Raji (cell line): ENCODE measurements around the gene RIPOR2.
A peak's percentile ranks its signal among the peaks of the same experiment; 100 is the strongest.

ENCODE experiments used
- POLR2A ChIP-seq: IDR thresholded peaks from 2 replicates; pipeline ENCODE4 v1.6.1; 2011; ENCODE audit warnings: low read depth, low read length, control low read depth; ENCODE audit not compliant: insufficient read depth

The RIPOR2 gene

DNA sequence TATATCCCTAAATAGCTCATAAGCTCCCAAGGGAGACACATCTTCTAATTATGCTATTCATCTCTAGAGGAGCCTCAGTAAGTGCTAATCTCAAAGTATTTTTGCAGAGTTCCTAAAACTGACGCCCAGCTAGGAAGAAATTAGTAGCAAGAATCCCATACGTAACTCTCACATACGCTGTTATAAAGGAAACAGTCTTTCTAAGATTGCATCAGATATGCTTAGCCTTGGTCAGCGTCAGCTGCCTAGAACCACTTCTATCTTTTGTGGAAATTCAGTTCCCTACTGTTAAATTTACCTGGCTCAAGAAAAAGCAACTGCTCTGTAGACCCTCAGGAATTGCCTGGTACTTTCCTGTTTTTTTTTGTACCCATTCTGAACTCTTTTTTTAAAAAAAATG, 13.6 kb downstream of the RIPOR2 start:
- TF ChIP-seq POLR2A, result no peak

DNA sequence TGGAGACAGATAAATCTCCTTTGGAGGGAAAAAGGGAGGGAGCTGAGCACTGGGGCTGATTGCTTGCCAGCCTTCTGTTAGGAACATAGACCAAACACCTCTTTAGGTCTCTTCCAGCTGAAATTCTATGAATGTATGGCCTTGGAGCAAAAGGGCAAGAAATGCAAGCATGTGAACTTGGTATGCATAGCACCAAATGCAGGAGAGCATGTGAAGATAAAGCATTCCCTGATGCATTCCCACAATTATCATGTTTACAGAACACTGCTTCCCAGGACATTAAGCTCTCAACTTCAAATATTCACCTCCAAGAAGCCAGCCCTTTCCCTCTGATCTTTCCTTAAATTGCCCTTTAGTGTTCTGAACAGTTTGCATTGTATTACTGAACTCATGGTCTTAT, 15.6 kb downstream of the RIPOR2 start:
- no peak for TF ChIP-seq POLR2A

DNA sequence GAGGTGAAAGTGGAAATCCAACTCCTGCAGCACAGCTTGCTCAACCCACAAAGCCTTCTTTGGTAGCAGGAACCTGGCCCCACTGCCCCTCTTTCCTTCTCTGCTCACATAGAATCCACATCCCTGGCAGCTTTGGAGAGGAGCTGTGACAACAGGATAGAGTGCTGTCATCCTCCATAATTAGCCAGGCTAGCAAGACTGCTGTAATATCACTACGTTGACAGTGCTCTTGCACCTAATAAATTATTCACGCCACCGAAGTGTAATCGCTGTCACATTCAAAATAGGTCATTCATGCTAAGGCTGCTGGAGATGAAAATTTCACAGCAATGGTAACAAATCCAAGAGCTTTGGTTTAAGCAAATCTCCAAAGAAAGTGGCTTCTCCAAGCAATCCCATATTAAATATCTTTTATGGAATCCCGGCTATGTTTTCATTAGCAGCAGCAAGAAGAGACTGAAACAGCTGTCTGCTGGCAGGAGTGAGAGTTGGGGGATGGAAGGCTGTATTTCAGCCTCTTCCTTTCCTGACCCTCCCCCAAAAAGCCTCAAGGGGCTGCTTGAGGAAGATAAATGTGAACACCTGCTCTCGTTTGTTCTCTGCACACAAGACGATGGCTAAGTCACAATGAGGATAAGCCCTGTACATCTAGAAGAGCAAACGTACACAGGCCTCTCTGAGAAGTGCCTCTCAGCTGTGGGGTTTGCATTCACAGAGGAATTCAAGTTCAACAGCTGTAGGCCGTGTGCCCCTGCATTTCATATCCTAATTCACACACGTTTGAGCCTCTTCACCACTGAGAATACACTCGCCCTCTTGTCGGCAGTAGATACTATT, 16.5 kb downstream of the RIPOR2 start:
- peak; percentile 14; the same call in 1 of the 2 replicates for TF ChIP-seq POLR2A

DNA sequence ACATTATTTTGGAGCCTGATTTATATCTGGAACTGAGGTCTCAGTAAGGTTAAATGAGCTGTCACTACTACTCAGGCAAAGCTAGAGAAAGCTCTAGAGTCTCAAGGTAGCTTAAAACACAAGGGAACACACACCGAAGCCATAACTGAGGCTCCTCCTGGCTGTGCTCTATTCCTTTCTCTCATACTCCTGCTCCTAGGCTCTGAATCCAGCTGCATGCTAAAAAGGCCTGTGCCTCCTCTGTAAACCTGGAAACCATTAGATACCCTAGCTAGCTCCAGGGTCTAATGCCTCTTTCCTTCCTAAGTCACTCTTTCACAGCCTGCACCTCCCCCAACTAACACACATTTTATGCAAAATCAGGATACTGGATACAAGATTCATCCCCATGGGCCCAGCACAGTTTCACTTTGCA, 17.1 kb downstream of the RIPOR2 start:
- TF ChIP-seq POLR2A, result no peak

- no peak for TF ChIP-seq POLR2A
Measured at GRCh38 chr6:24916496-24916895, 19.3 kb downstream of the RIPOR2 start.

- no peak for TF ChIP-seq POLR2A
Measured at GRCh38 chr6:24915641-24916040, 20.1 kb downstream of the RIPOR2 start.

DNA sequence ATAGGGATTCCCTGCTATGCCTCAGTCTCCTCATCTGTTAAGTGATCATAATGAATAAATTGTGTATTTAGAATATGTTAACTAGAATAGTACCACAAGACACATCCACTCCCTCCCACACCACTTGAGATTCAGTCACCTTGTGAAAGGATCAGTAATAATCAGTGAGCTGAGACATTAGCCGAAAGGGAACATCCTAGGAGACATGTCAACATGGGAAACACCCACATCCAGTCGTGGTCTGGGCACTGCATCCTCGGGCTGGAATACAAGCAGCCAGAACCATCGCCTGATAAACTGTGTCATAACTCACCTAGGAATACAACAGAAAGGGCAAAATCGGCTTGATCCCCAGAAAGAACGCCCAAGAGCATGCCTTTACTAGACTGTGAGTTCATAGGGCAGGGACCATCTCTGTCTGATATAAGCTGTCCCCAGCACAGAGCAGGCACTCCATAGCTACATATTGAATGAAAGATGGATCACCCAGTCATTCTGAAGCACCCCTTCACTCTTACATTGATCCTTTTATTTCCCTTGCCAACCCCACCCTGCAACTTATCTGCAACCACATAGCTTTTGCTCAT, 23.9 kb downstream of the RIPOR2 start:
- TF ChIP-seq POLR2A, result no peak

- TF ChIP-seq POLR2A, result no peak
Measured at GRCh38 chr6:24910961-24911725, 24.6 kb downstream of the RIPOR2 start.

DNA sequence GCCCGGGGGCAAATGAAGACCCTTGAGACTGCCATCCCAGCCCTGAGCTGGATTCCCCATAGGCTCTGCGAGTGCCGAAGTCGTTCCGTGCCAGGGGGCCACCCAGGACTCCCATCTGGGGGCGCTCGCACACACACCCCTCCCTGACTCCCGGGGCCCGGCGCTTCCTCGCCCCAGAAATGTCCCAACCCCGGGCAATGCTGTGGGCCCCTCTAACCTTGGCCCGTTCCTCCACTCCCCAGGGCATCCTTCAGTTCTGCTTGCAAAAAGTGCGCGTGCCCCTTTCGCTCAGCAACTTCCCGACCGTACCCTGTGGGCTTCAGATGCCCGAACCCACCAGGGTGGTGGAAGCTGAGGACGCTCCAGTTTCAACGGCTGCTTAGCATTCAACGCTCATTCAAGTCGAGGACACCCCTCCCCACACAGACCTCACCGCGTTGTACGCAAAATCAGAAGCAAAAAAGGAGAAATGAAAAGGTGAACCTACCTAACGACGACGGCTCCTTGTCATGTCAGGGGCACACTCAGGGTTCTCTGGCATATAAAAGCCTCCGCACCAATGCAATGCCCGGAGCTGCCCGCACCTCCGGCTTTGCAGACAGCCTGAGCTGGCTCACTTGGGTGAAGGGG, 25.3 kb downstream of the RIPOR2 start:
- 0 out of 2 replicates have a peak, but pooled peaks have one; percentile 5 for TF ChIP-seq POLR2A

- TF ChIP-seq POLR2A, result no peak
Measured at GRCh38 chr6:24909241-24910216, 26.2 kb downstream of the RIPOR2 start.

DNA sequence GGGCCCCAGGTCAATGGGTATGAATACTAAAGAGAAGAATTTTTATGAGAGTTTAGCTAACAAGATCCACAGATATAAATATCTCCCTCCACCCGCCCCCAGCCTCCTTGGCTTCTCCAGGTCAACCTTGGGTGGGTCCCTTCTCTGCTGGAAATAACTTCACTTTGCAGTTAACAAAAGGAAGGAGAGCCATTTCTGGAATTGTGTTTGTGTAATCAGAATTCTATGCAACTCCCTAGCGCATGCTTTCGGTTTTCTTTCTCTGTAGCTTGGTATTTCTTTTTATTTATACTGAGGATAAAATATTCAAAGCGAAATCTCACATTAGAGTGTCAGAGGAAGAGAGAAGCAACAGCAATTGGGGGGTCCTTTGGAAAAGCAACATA, 27.1 kb downstream of the RIPOR2 start:
- TF ChIP-seq POLR2A, result no peak

- TF ChIP-seq POLR2A, result no peak
Measured at GRCh38 chr6:24907919-24908649, 27.7 kb downstream of the RIPOR2 start.

DNA sequence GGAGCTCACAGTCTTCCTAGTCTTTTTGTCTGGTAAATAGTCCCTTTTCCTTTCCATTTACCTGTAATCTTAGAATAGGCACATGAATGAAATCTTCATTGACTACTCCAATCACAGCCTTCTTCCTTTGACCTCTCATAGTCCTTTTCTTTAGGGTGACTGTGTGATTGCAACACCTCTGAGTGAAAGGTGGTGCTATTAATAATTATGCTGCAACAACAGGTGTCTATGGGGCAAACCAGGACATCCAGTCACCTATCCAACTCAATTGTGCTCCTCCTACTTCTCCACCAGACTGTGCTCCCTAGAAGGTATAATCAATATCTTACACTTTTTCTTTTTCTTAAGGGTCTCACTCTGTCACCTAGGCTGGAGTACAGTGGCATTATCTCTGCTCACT, 29.4 kb downstream of the RIPOR2 start:
- TF ChIP-seq POLR2A, result no peak

DNA sequence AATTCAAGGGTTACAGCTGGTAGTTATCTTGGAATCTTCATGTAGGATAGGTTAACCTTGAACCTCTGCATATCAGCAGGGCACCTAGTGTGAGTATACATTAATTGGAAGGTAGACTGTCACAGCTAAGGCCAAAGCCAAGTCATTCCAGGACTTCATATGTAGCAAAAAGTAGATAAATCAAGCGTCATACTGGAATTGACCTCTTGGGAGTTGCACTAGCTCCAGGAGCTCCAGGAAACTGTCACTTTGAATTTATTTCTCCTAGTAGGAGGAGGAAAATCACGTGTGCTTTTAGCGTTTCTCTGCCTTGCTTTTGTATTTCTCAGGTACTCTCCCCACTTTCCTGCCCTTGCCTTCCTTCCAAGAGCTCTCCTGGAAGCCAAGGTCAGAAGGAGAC, 30.3 kb downstream of the RIPOR2 start:
- no peak for TF ChIP-seq POLR2A
